ENCODE results near the gene CD48.

DNA sequence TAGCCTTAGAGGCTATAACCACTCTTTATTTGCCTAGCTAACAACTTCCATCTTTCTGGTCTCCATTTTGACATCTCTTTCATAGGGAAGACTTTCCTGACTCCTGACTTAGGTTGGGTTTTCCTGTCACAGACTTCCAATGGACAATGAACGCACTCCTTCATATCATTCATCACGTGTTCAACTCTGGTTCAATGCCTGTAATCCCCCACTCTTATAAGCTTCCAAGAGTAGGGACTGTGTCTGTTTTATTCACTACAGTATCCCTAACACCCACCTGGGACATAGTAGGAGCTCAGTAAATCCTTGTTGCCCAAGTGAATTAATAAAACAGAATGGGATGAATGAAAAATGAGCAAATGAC lies 69.4 kb downstream of the CD48 start:
- TF ChIP-seq CTCF (conservative IDR thresholded peaks at IDR 0.05; ENCODE audit: low read depth, low read length) (no peak), EZH2 (IDR thresholded peaks at IDR 0.05; ENCODE audit: borderline replicate concordance, low read depth, low read length, poor library complexity, severe bottlenecking) (no peak)
